Left colon (tissue), 2 donors: ENCODE data around the gene C20orf173. TPM values are rescaled to one million over a fixed set of nuclear protein-coding genes. Genes with fewer than 3 reads are reported as not detected.
A peak's percentile ranks its signal among the peaks of the same experiment; 100 is the strongest.
"Not testable (repeated sequence)": the region's sequence is repeated elsewhere in the genome, so short reads cannot be mapped to it uniquely, and the experiment has no call there.

ENCODE experiments used
- ATAC-seq: fragments of 200-7000 bp; cut with Tn5 transposase; one replicate; pipeline ENCODE4 v1.9.1; 2020; ENCODE audit warnings: mild to moderate bottlenecking, moderate library complexity
- DNase-seq, 2 donors: peaks; one replicate each; pipeline ENCODE4 v3.0.0-alpha.2; 2020
- intact Hi-C, 2 donors: fragments of 100-400 bp; cut with DNase I in 1 of 2; cut with micrococcal nuclease in 1 of 2; formaldehyde crosslinking; loops; one replicate each; pipeline versions ENCODE4 v1.11.2 to v1.14.0; 2022; cut with DNase I, micrococcal nuclease
- total RNA-seq, 2 donors: library from RNA; stranded (reverse); fragmentation: NEBNext Ultra II Directional; extraction: Animal tissue kit (Norgen Biotek cat#: 25700); gene quantifications; one replicate each; pipeline ENCODE4 v1.2.1, GENCODE V29; 2021
- donor health status: DM: no; HTN: no; CAD: no.
- donor health status: DM: yes; HTN: yes; CAD: no.

Gene C20orf173
- total RNA-seq, 2 donors from 2014 or later: not detected

DNA sequence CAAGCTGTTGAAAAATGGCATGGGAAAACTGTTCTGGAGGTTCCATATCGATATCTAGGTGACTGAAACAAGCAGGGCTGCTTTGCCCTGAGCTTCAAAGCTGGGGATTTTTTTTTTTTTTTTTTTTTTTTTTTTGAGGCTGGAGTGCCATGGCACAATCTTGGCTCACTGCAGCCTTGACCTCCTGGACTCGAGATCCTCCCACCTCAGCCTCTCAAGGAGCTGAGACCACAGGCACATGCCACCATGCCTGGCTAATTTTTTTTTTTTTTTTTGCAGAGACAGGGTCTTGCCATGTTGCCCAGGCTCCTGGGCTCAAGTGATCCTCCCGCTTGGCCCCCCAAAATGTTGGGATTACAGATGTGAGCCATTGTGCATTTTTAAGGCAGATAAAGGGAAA, 23.5 kb upstream of the C20orf173 start:
- no peak for ATAC-seq
- no peak for DNase-seq
- intact Hi-C loops: no loop called here

DNA sequence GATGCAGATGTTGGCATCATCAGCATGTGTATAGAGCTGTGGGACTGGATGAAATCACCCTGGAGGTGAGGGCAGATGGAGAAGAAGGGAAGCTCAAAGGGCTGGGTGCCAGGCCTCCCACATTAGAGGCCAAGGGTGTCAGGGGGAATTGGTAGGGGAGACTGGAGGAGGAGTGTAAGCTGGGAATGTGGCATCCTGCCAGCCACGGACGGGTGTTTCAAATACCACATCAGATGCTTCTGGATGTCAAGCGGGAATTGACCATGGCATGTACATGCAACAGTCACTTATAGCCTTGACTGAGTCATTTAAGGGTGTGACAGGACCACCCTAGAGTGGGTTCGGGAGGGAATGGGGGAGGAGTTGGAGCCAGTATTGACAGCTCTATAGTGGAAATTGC, 22.1 kb upstream of the C20orf173 start:
- intact Hi-C loops: no loop called here
- DNase-seq: no peak
- ATAC-seq: no peak

DNA sequence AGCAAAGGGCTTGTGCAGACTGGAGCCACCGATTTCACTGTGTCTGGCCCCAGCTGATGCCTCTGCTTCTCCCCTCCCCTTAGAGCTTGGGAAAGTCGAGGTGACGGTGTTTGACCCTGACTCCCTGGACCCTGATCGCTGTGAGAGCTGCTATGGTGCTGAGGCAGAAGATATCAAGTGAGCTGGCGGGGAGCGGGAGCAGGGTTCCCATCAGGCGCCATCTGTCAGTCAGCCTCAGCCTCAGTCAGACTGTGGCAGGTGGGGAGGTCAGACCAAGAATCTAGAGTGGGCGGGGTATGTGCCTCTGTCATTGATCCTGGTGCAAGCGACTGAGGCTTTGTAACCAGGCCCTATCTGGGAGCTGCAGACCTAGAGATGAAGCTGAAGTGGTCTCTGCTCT, 17.9 kb upstream of the C20orf173 start:
- intact Hi-C loops: no loop called here
- no peak for ATAC-seq
- DNase-seq: no peak

DNA sequence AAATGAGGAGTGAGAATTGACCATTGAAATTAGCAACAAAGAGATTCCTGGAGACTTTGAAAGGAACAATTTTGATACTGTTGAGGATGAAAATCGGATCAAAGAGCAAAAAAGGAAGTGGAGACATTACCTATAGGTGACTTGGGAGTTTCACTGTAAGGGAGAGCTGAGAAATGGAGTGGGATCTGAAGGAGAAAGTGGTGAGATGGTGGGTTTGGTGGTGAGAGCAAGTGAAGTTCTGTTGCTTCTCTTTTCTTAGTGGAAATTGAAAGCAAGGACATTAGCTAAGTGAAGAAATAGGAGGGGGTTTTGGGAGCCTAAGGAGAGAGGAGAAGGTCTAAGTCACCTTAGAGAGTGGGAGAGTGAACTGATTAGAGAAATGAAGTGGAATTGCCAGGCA, 16.7 kb upstream of the C20orf173 start:
- ATAC-seq (no peak), DNase-seq (no peak)
- intact Hi-C loops: no loop called here

DNA sequence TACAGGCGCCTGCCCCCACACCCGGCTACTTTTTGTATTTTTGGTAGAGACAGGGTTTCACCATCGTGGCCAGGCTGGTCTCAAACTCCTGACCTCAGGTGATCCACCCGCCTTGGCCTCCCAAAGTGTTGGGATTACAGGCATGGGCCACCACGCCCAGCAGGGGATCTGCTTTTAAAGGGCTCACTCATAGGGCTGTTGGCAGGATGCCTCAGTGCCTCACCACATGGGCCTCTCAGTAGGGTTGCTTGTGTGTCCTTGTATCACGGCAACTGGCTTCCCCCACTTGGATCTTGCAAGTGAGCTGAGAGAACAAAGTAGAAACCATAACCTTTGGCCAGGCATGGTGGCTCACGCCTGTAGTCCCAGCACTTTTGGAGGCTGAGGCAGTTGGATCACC, 15.5 kb upstream of the C20orf173 start:
- ATAC-seq, intact Hi-C loops, DNase-seq: not testable (repeated sequence)

DNA sequence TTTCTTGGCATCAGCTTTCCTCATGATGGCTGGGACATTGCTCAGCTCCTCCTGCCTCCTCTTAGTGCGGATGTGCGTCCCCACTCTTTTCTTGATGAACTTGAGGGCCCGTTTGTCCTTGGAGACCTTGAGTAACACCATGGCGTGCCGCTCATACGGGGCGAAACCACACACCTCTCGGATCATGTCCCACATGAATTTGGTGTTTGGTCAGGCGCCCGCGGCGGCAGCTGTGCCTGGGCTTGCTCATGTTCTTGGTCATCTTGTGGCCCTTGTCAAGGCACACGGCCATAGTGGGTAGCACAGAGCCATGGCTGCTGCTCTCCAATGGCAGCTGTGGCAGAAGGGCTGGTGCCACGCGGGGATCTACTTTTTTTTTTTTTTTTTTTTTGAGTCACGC, 15.0 kb upstream of the C20orf173 start:
- no peak for ATAC-seq
- intact Hi-C loops: no loop called here
- DNase-seq: no peak

DNA sequence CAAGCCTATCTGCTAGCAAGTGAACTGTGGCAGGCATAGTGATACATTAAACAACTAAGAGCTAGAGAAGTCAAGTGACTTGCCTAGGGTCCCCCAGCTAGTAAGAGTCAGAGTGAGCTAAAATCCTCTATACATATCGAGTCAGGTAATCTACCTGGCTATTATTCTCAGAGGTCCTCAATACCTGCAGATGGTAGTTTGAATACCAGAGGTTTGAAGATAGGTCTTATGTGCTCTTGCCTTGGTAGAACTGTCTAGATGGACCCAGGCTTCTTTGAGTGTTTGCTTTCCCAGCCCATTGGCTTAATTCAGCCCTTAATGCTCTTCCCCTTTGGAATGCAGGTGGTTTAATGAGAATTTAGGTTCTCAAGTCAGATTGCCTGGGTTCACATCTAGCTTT, 13.5 kb upstream of the C20orf173 start:
- DNase-seq (no peak), ATAC-seq (no peak)
- intact Hi-C loops: no loop called here

DNA sequence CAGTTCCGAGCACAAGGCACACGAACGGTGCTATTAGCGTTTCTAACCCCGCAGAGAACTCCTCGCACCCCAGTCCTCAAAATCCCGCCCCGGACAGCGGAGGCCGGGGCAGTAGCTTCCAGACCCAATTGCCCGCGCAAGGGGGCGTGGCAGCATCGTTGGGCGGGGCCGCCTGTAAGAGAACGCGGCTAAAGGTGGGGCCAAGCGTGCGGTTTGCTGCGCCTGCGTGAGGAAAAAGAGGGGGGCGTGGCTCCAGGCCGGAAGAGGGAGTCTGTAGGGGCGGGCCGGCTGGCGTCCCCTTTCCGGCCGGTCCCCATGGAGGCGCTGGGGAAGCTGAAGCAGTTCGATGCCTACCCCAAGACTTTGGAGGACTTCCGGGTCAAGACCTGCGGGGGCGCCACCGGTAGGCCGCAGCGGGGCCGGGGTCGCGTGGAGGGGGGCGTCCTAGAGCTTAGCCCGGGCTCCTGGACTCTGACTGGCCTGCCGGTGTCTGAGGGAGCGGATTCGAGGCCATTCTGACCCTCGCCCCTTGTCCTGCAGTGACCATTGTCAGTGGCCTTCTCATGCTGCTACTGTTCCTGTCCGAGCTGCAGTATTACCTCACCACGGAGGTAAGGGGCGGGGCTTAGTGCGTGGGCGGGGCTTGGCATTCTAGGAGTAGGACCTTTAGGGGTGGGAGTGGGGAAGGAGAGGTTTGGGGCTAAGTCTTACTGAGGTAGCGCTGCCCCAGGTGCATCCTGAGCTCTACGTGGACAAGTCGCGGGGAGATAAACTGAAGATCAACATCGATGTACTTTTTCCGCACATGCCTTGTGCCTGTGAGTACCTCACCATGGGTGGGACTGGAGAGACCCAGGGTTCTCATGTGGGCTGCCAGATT, 12.6 kb upstream of the C20orf173 start, which contains the start of gene ERGIC3:
TSS of gene ERGIC3 (plus strand) at position 296 of the 880 bp plus-strand sequence. CDS start at position 316, 20 bp downstream.
- intact Hi-C loops: no loop called here
- ATAC-seq (peak; percentile 98), DNase-seq (peak; percentile 97 to 100)

DNA sequence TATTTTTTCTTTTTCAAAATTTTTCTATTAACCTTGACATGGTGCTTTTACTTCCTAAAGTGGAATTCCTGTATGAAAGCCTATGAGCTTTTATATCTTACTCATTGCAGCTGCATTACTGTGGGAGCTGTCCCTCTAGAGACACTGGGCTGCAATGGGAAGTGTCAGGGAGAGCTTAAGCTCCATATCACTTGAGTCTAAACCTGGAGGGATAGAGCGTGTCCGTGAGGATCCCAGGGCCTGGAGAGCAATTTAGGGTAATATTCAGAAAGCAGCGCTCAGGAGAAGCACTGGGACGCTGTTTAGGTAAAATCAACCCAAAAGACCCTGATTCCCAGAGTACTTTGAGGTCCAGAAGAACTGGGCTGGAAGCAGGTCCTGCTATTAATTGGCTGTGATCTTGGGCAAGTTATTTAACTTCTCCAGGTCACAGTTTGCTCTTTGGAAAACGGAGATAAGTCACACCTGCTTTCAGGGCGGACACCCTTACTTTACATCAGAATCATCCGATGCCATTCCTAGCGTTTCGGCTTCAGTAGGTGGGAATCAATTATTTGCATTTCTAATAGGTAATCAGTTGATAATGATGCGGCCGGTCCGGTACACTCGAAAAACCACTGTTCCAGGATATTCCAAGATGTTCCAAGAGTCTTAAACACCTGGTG, 11.8 kb upstream of the C20orf173 start:
- no peak for DNase-seq
- no peak for ATAC-seq
- intact Hi-C loops: no loop called here

DNA sequence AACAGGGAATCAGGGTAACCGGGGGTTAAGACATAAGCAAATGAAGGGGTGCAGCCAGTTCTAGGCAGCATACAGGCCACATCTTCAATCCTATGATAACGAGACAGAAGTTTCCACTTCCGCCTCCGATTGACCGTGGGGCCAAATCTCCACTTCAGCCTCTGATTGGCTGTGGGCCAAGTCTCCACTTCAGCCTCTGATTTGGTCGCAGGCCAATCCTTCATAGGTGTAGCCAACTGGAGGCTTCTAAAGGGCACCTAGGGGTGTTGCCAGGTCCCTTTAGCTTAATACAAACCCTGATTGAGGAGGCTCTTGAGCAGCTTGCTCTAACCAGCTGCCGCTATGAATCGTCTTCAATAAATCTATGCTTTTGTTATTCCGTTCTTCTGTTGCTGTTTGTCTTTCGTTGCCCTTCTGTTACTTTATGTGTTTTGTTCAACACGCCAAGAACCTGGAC, 10.3 kb upstream of the C20orf173 start:
- intact Hi-C loops: no loop called here
- ATAC-seq (peak; percentile 44), DNase-seq (peak; percentile 38 to 73)

DNA sequence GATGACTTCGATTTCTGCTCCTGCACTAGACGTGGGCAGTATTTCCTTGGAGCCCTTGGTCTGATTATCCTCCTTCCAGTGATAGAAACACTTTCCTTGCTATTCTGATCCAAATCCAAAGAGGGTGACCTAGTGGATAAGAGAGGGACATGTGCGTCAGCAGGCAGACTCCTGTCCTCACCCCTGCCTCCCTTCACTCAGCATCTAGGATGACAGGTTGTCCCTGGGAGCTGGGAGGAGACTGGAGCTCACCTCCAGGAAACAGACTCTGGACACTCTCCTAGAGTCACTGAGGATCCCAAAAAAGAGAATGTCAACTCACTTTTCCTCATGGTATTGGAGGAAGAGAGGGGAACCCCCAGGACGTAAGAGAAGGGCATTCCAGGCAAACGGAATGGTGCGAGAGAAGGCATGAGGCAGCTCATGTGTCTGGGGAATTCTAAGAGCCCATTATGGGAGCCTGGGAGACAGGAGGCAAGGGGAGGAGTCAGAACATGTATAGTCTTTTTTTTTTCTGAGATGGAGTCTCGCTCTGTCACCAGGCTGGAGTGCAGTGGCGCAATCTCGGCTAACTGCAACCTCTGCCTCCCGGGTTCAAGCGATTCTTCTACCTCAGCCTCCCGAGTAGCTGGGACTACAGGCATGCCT, 2.2 kb downstream of the C20orf173 start:
- DNase-seq: no peak
- no peak for ATAC-seq
- intact Hi-C loops: no loop called here

DNA sequence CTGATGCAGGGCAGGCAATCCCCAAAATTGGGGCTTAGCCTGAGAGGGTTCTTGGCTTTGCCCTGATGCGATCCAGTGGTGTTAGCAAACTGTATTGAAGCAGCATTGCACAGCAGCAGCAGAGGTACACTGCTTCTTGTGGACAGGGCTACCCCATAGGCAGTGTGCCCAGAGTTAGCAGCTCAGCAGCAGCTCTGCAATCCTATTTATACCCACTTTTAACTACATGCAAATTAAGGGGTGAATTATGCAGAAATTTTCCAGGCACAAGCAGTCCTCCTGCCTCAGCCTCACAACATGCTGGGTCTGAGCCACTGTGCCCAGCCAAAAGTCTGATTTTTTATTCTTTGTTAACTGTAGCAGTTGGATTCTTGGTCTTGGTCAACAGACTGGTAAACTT, 3.8 kb downstream of the C20orf173 start:
- ATAC-seq (no peak), DNase-seq (no peak)
- intact Hi-C loops: no loop called here

DNA sequence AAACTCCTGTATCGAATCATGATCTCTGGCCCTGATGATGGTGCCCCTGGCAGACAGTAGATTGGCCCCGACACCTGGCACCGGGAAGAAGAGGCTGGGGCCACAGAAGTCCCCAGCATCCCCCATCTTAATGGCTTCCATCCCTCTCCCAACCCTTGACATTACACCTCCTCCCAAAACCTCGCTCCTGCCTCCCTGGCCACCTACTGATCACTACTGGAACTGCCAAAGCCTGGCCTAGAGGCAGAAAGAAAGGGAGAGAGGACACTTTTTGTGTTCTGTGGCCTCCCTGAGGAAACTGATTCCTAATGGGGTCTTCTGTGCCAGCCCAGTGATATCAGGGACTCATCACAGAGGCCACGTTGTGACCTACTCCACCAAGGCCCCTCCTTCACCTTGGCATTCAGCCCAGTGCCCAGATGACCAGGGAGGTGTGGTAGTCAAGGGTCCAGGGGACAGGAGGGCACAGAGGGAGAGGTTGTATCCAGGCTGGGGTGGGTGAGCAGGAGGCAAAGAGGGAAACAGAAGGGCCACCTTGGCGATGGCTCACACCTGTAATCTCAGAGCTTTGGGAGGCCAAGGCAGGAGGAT, 6.1 kb downstream of the C20orf173 start:
- no peak for DNase-seq
- peak; percentile 57 for ATAC-seq
- intact Hi-C loops: no loop called here

DNA sequence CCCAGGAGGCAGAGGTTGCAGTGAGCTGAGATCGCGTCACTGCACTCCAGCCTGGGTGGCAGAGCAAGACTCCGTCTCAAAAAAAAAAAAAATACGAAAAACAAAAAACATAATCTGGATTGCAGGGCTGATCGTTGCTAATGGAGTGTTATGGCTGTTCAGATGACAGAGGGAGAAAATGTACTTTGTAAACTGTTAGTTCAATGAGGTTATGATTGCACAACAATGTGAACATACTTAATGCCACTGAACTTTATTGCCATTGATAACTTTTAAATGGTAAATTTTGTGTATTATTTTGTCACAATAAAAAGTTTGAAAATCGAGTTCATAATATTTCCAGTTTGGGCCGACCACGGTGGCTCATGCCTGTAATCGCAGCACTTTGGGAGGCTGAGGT, 10.5 kb downstream of the C20orf173 start:
- ATAC-seq: no peak
- intact Hi-C loops: no loop called here
- no peak for DNase-seq

DNA sequence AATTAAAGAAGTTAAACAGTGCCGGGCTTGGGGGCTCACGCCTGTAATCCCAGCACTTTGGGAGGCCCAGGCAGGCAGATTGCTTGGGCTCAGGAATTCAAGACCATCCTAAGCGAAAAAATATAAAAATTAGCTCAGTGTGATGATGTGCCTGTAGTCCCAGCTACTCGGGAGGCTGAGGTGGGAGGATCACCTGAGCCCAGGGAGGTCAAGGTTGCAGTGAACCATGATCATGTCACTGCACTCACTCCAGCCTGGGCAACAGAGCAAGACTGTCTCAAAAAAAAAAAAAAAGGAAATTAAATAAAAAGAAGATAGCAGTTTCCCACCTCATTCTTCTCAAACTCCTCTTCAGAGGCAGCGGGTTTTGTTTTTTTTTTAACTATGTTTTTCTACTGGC, 11.7 kb downstream of the C20orf173 start:
- ATAC-seq, intact Hi-C loops, DNase-seq: not testable (repeated sequence)

DNA sequence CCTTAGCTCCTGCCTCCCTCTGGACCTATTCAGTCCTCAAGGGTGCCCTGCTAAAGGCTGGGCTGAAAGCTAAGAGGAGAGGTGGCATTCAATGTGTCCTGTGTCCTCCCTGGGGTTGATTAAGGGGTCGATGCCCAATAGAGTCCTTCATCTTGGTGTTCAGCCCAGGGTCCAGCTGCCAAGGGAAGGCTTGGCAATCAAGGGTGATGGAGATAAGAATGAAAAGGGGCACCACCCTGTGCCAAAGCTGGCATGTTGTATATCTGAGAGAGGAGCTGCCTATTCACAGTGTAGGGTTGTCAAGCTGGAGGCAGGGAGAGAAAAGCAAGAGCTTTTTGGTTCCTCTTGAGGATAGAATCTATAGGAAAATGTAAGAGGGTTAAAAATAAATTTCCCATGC, 12.3 kb downstream of the C20orf173 start:
- DNase-seq (no peak), ATAC-seq (no peak)
- intact Hi-C loops: no loop called here

DNA sequence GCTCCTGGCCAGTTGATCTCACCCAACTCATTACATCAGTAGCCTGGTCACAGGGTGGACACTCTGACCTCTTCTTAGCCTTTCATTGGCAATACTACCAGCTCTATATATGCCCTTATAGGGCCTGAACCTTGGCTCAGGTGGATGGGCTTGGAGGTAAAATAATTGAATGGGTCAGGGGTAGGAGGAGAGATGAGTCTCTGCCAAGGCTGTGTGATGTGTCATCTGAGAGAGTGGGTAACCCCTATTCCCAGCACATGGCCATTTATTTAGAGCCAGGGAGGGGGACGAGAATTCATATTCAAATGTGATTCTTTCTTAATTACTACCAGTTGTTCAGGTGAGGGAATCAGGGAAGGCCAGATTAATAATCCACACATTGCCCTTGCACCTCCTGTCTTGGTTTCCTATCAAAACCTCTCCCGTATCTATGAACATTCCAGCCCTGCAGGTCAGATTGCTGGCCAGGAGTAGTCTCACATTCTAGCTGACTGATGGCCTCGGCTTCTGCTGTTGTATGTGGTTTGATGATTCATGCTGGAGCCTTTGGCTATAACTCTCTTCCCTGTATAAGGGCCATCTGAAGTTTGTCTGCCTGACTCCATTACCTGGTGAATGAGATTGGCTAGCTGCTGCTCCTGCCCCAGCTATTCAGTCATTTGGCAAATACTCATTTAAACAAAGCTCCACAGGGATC, 13.4 kb downstream of the C20orf173 start:
- no peak for ATAC-seq
- intact Hi-C loops: no loop called here
- no peak for DNase-seq

DNA sequence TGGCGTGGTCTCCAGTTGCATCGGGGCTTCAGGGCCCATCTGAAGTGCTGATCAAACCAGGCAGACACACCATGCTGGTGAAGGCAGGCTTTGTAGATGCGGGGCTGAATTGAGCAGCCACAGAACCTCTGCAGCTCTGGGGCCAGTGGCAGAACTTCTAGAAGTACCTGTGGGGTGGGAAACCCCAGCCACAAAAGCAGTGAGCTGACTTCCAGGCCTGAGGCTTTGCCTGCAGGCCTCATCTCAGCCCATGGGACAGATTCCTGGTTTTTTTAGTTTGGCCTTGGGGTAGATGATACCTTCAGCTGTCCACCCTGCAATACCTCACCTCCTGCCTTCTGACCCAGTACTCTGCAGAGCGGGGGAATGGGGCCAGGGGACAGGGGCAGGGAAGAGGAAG, 14.1 kb downstream of the C20orf173 start:
- intact Hi-C loops: no loop called here
- DNase-seq (no peak), ATAC-seq (no peak)
